Large intestine (tissue), 3 donors: Measurements from ENCODE around the gene PPP1CC. TPM values are rescaled to one million over a fixed set of nuclear protein-coding genes. Genes with fewer than 3 reads are reported as not detected.
"Not testable (repeated sequence)": the region's sequence is repeated elsewhere in the genome, so short reads cannot be mapped to it uniquely, and the experiment has no call there.

ENCODE experiments used
- DNase-seq, 2 donors: peaks; one replicate each; pipeline versions ENCODE4 v3.0.0 to v3.0.0-alpha.2; 2013
- H3K27ac ChIP-seq: one replicate; pipeline ENCODE4 v1.5.1; 2013; ENCODE audit warnings: low read length
- H3K27me3 ChIP-seq: 2 replicates; pipeline ENCODE4 v1.6.1; 2013; ENCODE audit warnings: low read length; ENCODE audit not compliant: control insufficient read depth, insufficient read depth
- H3K36me3 ChIP-seq: 2 replicates; pipeline ENCODE4 v1.6.1; 2013; ENCODE audit warnings: low read length; ENCODE audit not compliant: control insufficient read depth, insufficient read depth
- H3K4me1 ChIP-seq: one replicate; pipeline ENCODE4 v1.6.1; 2013; ENCODE audit warnings: low read length; ENCODE audit not compliant: control insufficient read depth, insufficient read depth
- H3K4me3 ChIP-seq: one replicate; pipeline ENCODE4 v1.5.1; 2013; ENCODE audit warnings: low read length
- H3K9me3 ChIP-seq: one replicate; pipeline ENCODE4 v1.6.1; 2013; ENCODE audit warnings: mild to moderate bottlenecking, low read depth, low read length, moderate library complexity; ENCODE audit not compliant: control insufficient read depth
- WGBS: methylation state at CpG from one replicate; pipeline ENCODE4 v1.1.5; 2013; ENCODE audit warnings: low lambda C conversion rate; ENCODE audit not compliant: insufficient coverage; 5-methylcytosine and 5-hydroxymethylcytosine counted together
- polyA plus RNA-seq: library from polyadenylated mRNA; unstranded; fragments of 120-200 nt; gene quantifications from one replicate; pipeline ENCODE4 v1.2.1, GENCODE V29; 2013

PPP1CC gene
- polyA plus RNA-seq, 1 donor, result 190 TPM

DNA sequence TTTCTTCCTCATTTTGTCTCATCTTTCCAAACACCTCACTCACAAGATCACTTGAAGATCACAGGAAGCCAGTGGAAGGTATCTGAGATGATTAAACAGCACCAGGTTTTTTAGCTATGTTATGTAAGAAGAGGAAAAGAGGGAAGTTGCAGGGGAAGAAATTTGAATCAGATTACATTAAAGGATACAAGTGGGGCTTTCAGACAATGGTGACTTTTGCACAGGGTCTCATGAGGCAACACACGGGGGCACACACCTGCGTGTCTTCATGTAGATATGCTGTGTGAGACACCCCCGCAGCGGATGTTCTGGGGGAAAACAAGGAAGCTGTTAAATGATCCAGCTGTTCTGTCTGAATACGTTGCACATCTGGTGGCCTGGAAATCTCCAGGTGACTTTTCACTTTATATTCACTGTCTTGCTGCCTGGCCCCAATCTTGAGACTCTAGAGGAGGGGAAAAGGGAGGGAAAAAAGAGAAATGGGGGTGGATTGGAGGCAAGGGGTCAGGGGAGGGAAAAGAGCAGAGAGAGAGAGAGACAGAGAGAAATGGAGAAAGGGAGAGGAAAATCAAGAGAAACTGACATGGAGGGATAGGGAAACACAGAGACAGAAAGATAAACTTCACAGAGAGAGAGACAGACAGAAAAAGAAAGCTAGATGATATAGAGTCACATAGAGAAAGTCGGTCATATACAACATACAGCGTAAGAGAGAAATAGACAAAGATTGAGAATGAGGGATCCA, 36.3 kb upstream of the PPP1CC start:
- no peaks in the 10 kb centered on the region for H3K36me3 ChIP-seq
- peaks cover 2% of the 10 kb centered on the region for H3K27me3 ChIP-seq
- no peak overlapping the region for H3K4me3 ChIP-seq
- no CpG with 5 or more reads among the region's 7 CpGs for WGBS
- H3K27ac ChIP-seq, result no peak overlapping the region
- DNase-seq, result no peak
- no peaks in the 10 kb centered on the region for H3K4me1 ChIP-seq
- H3K9me3 ChIP-seq, result no peaks in the 10 kb centered on the region

DNA sequence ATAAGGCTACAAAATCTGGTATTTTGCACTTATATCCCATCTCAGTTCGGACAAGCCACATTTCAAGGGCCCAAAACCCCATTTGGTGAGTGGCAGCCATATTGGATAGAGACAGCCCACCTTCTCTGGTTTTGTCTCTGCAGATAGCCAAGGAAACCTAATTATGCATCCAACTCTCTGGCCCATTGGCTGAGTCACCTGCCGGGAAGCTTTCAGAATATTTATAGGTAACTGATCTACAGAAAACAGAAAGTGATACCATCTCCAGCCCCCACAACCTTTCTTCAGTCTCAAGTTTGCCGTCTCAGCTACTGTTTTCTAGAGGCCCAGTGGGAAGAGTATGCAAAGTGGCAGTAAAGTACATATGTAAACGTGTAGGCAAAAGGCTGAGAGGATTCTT, 33.7 kb upstream of the PPP1CC start:
- Histone ChIP-seq H3K27ac (no peak overlapping the region), H3K27me3 (no peaks in the 10 kb centered on the region), H3K4me1 (no peaks in the 10 kb centered on the region), H3K36me3 (no peaks in the 10 kb centered on the region), H3K4me3 (no peak overlapping the region), H3K9me3 (no peaks in the 10 kb centered on the region)
- DNase-seq, result peak in 1 of 2 donors; percentile 20
- 60% methylated on average over 1 of the region's 4 CpGs for WGBS

- no peak overlapping the region for H3K27ac ChIP-seq
- no peaks in the 10 kb centered on the region for H3K9me3 ChIP-seq
- no peaks in the 10 kb centered on the region for H3K4me1 ChIP-seq
- no peak for DNase-seq
- no peak overlapping the region for H3K4me3 ChIP-seq
- H3K36me3 ChIP-seq, result no peaks in the 10 kb centered on the region
- 100% methylated on average over 1 of the region's 1 CpG for WGBS
- H3K27me3 ChIP-seq, result no peaks in the 10 kb centered on the region
Measured at GRCh38 chr12:110775997-110776396, 33.3 kb upstream of the PPP1CC start.

DNA sequence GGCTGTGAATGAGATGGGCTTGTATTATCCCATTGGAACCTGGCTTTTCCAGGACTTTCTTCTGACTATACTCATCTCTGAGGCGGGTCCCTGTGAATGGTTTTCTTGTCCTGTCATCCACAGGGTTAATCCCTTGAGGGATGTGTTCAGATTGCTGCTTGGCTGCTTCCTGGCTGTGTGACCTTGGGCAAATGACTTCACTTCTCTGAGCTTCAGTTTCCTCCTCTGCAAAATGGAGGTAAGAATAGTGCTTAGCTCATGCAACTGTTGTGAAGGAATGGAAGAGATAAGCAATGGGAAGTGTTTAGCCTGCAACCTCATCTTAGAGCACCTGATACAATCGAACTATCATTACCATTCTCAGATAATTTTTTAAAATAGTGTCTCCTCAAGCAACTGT, 32.1 kb upstream of the PPP1CC start:
- no peaks in the 10 kb centered on the region for H3K36me3 ChIP-seq
- no peak overlapping the region for H3K4me3 ChIP-seq
- no peak for DNase-seq
- H3K27ac ChIP-seq, result no peak overlapping the region
- WGBS, result no CpG with 5 or more reads among the region's 2 CpGs
- no peaks in the 10 kb centered on the region for H3K4me1 ChIP-seq
- no peaks in the 10 kb centered on the region for H3K27me3 ChIP-seq
- H3K9me3 ChIP-seq, result no peaks in the 10 kb centered on the region

- DNase-seq, result no peak
- H3K4me1 ChIP-seq, result no peaks in the 10 kb centered on the region
- no peak overlapping the region for H3K4me3 ChIP-seq
- H3K27ac ChIP-seq, result no peak overlapping the region
- no peaks in the 10 kb centered on the region for H3K36me3 ChIP-seq
- no peaks in the 10 kb centered on the region for H3K9me3 ChIP-seq
- WGBS, result no CpG with 5 or more reads among the region's 5 CpGs
- H3K27me3 ChIP-seq, result no peaks in the 10 kb centered on the region
Measured at GRCh38 chr12:110768960-110769359, 26.3 kb upstream of the PPP1CC start.

DNA sequence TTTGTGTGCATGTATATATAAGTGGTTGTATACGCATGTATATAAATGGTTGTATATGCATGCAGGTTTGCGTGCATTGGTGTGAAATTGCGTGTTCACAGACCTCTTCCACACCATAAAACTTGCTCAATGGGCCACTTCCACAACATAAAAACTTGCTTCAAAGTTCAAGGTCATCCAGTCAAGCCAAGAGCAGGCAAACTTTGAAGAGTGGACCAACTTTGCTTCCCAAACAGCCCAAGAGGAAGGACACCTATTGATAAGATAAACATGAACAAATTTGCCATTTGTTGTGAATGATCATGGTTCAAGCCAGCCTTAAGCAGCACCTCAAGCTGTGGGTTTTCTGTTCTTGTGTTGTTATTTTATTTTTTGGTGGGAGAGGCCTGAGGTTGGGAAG, 25.2 kb upstream of the PPP1CC start:
- H3K27me3 ChIP-seq, result no peaks in the 10 kb centered on the region
- DNase-seq, result no peak
- no peaks in the 10 kb centered on the region for H3K9me3 ChIP-seq
- H3K27ac ChIP-seq, result no peak overlapping the region
- no peak overlapping the region for H3K4me3 ChIP-seq
- H3K4me1 ChIP-seq, result no peaks in the 10 kb centered on the region
- H3K36me3 ChIP-seq, result no peaks in the 10 kb centered on the region
- 88% methylated on average over 3 of the region's 3 CpGs for WGBS

GRCh38 chr12:110766311-110767154, 23.8 kb upstream of the PPP1CC start:
- Histone ChIP-seq H3K4me3 (no peak overlapping the region), H3K36me3 (no peaks in the 10 kb centered on the region), H3K4me1 (no peaks in the 10 kb centered on the region), H3K27ac (no peak overlapping the region), H3K27me3 (no peaks in the 10 kb centered on the region), H3K9me3 (no peaks in the 10 kb centered on the region)
- no peak for DNase-seq
- 50% methylated on average over 1 of the region's 7 CpGs for WGBS

DNA sequence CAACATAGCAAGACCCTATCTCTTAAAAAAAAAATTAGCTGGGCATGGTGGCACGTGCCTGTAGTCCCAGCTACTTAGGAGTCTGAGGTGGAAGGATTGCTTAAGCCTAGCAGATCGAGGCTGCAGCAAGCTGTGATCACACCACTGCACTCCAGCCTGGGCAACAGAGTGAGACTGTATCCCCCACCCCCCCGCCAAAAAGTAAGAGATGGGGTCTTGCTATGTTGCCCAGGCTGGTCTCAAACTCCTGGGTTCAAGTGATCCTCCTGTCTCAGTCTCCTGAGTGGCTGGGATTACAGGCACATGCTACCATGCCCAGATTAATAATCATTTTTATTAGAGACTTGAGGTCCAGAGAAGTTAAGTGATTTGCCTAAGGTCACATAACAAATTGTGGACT, 22.9 kb upstream of the PPP1CC start:
- H3K27ac ChIP-seq, H3K4me1 ChIP-seq, DNase-seq, H3K27me3 ChIP-seq, H3K4me3 ChIP-seq, H3K36me3 ChIP-seq, H3K9me3 ChIP-seq: not testable (repeated sequence)
- no CpG with 5 or more reads among the region's 3 CpGs for WGBS

GRCh38 chr12:110765111-110765510, 22.4 kb upstream of the PPP1CC start:
- no peaks in the 10 kb centered on the region for H3K9me3 ChIP-seq
- H3K4me1 ChIP-seq, result no peaks in the 10 kb centered on the region
- no peaks in the 10 kb centered on the region for H3K36me3 ChIP-seq
- no peak overlapping the region for H3K4me3 ChIP-seq
- H3K27ac ChIP-seq, result no peak overlapping the region
- 67% methylated on average over 1 of the region's 4 CpGs for WGBS
- no peaks in the 10 kb centered on the region for H3K27me3 ChIP-seq
- DNase-seq, result no peak

DNA sequence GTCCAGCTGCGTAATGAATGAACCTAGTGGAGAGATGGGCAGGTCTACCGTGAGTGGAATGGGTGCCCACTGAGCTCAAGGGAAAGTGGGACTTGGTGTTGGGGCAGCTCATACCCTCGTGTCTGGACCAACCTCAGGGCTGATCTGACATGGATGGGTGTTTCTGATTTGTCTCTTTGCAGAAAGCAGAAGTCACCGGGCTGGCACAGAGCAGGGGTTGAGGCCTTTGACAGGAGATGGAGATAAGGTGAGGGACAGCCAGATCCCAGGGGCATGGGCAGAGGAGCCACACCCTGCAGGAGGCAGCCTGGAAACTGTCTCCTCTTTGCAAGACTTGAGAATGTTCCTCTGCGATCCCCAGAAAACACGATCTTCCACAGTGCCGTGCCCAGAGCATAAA, 20.9 kb upstream of the PPP1CC start:
- no peaks in the 10 kb centered on the region for H3K36me3 ChIP-seq
- H3K27me3 ChIP-seq, result no peaks in the 10 kb centered on the region
- no peaks in the 10 kb centered on the region for H3K4me1 ChIP-seq
- WGBS, result no CpG with 5 or more reads among the region's 7 CpGs
- DNase-seq, result no peak
- H3K9me3 ChIP-seq, result no peaks in the 10 kb centered on the region
- H3K27ac ChIP-seq, result no peak overlapping the region
- no peak overlapping the region for H3K4me3 ChIP-seq
